ENCODE data around the gene SIGLEC7. TPM values are rescaled to one million over a fixed set of nuclear protein-coding genes. Genes with fewer than 3 reads are reported as not detected.

SIGLEC7 gene
- total RNA-seq, 4 donors from 2014 or later = 0.19 to 2.2 (median 0.92) TPM; not detected in 1

- Histone ChIP-seq H3K4me1 (peaks cover 13 to 20% (median 19%) of the 10 kb centered on the region in 4 donors), H3K9me3 (no peaks in the 10 kb centered on the region), H3K4me3 (no peak overlapping the region), H3K36me3 (no peaks in the 10 kb centered on the region), H3K27ac (replicated peaks in 1 of 4) (no peak overlapping the region), H3K27me3 (peaks cover 0 to 18% (median 0%) of the 10 kb centered on the region in 4 donors)
- no peak for TF ChIP-seq EP300 (IDR thresholded peaks at IDR 0.05)
- TF ChIP-seq POLR2AphosphoS5 (IDR thresholded peaks at IDR 0.05) = no peak
- no peak for TF ChIP-seq CTCF (IDR thresholded peaks at IDR 0.05)
- TF ChIP-seq POLR2A (IDR thresholded peaks at IDR 0.05; ENCODE audit: low read depth) = no peak
- no peak for DNase-seq (ENCODE audit: extremely low spot score)
- intact Hi-C loops (cut with DNase I) = no loop called here
- WGBS = 71% methylated on average over 1 of the region's 1 CpG
Observed at GRCh38 chr19:51110666-51110971, 31.5 kb upstream of the SIGLEC7 start.

- peaks cover 13 to 19% (median 18%) of the 10 kb centered on the region in 4 donors for H3K4me1 ChIP-seq
- H3K4me3 ChIP-seq = no peak overlapping the region
- 55% methylated on average over 6 of the region's 6 CpGs for WGBS
- DNase-seq (ENCODE audit: extremely low spot score) = no peak
- H3K9me3 ChIP-seq = no peaks in the 10 kb centered on the region
- TF ChIP-seq POLR2AphosphoS5 (IDR thresholded peaks at IDR 0.05) (no peak), CTCF (IDR thresholded peaks at IDR 0.05) (no peak), POLR2A (IDR thresholded peaks at IDR 0.05; ENCODE audit: low read depth) (no peak), EP300 (IDR thresholded peaks at IDR 0.05) (no peak)
- H3K27me3 ChIP-seq = peaks cover 0 to 27% (median 0%) of the 10 kb centered on the region in 4 donors
- intact Hi-C loops (cut with DNase I) = no loop called here
- no peaks in the 10 kb centered on the region for H3K36me3 ChIP-seq
- no peak overlapping the region for H3K27ac ChIP-seq (replicated peaks in 1 of 4)
Observed at GRCh38 chr19:51111606-51112005, 30.5 kb upstream of the SIGLEC7 start.

- no peaks in the 10 kb centered on the region for H3K9me3 ChIP-seq
- no peak overlapping the region for H3K4me3 ChIP-seq
- intact Hi-C loops (cut with DNase I) = no loop called here
- TF ChIP-seq EP300 (IDR thresholded peaks at IDR 0.05) (no peak), CTCF (IDR thresholded peaks at IDR 0.05) (no peak), POLR2A (IDR thresholded peaks at IDR 0.05; ENCODE audit: low read depth) (no peak), POLR2AphosphoS5 (IDR thresholded peaks at IDR 0.05) (no peak)
- no peaks in the 10 kb centered on the region for H3K4me1 ChIP-seq
- no peaks in the 10 kb centered on the region for H3K36me3 ChIP-seq
- H3K27me3 ChIP-seq = peaks cover 0 to 42% (median 0%) of the 10 kb centered on the region in 4 donors
- H3K27ac ChIP-seq (replicated peaks in 1 of 4) = no peak overlapping the region
- WGBS = 73% methylated on average over 6 of the region's 6 CpGs
- DNase-seq (ENCODE audit: extremely low spot score) = no peak
Observed at GRCh38 chr19:51114087-51114729, 27.9 kb upstream of the SIGLEC7 start.

GRCh38 chr19:51116736-51117286 lies 25.3 kb upstream of the SIGLEC7 start:
- Histone ChIP-seq H3K27ac (replicated peaks in 1 of 4) (no peak overlapping the region), H3K4me1 (no peaks in the 10 kb centered on the region), H3K9me3 (no peaks in the 10 kb centered on the region), H3K36me3 (no peaks in the 10 kb centered on the region), H3K4me3 (no peak overlapping the region), H3K27me3 (peaks cover 0 to 42% (median 0%) of the 10 kb centered on the region in 4 donors)
- no peak for DNase-seq (ENCODE audit: extremely low spot score)
- WGBS = 65% methylated on average over 6 of the region's 6 CpGs
- TF ChIP-seq EP300 (IDR thresholded peaks at IDR 0.05) (no peak), POLR2AphosphoS5 (IDR thresholded peaks at IDR 0.05) (no peak), POLR2A (IDR thresholded peaks at IDR 0.05; ENCODE audit: low read depth) (no peak), CTCF (IDR thresholded peaks at IDR 0.05) (no peak)
- intact Hi-C loops (cut with DNase I) = no loop called here

Data from esophagus muscularis mucosa (tissue), 4 donors.